Neural cell (in vitro differentiated cells): ENCODE results near the gene ZMYND11.

ENCODE experiments used
- EP300 ChIP-seq: fragments of 450-650 bp; conservative IDR thresholded peaks from 2 replicates; pipeline ENCODE4 v1.6.1; 2014; ENCODE audit warnings: antibody characterized with exemption, mild to moderate bottlenecking, moderate library complexity; ENCODE audit not compliant: poor library complexity, severe bottlenecking
- EZH2 ChIP-seq: fragments of 200-600, 300-800 bp; shearing (Covaris generic), sonication (generic); IDR thresholded peaks from 2 replicates; pipeline ENCODE4 v1.6.1; 2014; ENCODE audit warnings: antibody characterized with exemption, low read length, borderline replicate concordance, mild to moderate bottlenecking; ENCODE audit not compliant: insufficient read depth, poor library complexity, severe bottlenecking
- TF ChIP-seq, protein P1 (sequence below): fragments of 450-650 bp; IDR thresholded peaks from 2 replicates; pipeline ENCODE4 v1.5.1; 2014; ENCODE audit warnings: antibody characterized with exemption, mild to moderate bottlenecking, moderate library complexity; ENCODE audit not compliant: poor library complexity, severe bottlenecking
- TF ChIP-seq, protein P2 (sequence below): IDR thresholded peaks from 2 replicates; pipeline ENCODE4 v1.6.1; 2012; ENCODE audit warnings: borderline replicate concordance

DNA sequence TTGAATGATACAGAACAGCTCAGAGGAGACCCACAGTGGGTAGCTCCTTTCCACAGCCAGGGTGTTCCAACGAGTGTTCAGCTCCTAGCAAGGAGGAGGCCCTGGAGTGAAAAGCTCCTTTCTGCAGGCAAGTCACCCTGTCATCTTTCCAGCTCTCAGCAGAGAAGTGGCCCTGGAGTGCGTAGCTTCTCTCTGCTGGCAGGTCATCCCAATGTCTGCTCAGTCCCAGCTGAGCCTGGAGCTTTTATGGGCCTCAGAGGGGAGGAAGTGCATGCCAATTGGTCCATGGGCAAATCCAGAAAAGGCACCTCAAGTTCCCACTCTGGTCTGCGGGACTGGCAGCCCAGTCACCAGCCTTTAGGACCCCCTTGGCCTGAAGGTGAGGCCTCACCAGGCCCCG lies 30.8 kb upstream of the ZMYND11 start:
- TF ChIP-seq, protein P1, sequence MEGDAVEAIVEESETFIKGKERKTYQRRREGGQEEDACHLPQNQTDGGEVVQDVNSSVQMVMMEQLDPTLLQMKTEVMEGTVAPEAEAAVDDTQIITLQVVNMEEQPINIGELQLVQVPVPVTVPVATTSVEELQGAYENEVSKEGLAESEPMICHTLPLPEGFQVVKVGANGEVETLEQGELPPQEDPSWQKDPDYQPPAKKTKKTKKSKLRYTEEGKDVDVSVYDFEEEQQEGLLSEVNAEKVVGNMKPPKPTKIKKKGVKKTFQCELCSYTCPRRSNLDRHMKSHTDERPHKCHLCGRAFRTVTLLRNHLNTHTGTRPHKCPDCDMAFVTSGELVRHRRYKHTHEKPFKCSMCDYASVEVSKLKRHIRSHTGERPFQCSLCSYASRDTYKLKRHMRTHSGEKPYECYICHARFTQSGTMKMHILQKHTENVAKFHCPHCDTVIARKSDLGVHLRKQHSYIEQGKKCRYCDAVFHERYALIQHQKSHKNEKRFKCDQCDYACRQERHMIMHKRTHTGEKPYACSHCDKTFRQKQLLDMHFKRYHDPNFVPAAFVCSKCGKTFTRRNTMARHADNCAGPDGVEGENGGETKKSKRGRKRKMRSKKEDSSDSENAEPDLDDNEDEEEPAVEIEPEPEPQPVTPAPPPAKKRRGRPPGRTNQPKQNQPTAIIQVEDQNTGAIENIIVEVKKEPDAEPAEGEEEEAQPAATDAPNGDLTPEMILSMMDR, result no peak
- TF ChIP-seq EP300 (no peak), EZH2 (no peak)
- TF ChIP-seq, protein P2, sequence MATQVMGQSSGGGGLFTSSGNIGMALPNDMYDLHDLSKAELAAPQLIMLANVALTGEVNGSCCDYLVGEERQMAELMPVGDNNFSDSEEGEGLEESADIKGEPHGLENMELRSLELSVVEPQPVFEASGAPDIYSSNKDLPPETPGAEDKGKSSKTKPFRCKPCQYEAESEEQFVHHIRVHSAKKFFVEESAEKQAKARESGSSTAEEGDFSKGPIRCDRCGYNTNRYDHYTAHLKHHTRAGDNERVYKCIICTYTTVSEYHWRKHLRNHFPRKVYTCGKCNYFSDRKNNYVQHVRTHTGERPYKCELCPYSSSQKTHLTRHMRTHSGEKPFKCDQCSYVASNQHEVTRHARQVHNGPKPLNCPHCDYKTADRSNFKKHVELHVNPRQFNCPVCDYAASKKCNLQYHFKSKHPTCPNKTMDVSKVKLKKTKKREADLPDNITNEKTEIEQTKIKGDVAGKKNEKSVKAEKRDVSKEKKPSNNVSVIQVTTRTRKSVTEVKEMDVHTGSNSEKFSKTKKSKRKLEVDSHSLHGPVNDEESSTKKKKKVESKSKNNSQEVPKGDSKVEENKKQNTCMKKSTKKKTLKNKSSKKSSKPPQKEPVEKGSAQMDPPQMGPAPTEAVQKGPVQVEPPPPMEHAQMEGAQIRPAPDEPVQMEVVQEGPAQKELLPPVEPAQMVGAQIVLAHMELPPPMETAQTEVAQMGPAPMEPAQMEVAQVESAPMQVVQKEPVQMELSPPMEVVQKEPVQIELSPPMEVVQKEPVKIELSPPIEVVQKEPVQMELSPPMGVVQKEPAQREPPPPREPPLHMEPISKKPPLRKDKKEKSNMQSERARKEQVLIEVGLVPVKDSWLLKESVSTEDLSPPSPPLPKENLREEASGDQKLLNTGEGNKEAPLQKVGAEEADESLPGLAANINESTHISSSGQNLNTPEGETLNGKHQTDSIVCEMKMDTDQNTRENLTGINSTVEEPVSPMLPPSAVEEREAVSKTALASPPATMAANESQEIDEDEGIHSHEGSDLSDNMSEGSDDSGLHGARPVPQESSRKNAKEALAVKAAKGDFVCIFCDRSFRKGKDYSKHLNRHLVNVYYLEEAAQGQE, result no peak
